GM06990 (cell line): ENCODE results near the gene SLC13A4.
"Not testable (repeated sequence)": the region's sequence is repeated elsewhere in the genome, so short reads cannot be mapped to it uniquely, and the experiment has no call there.

Source experiments
- DNase-seq: peaks from one replicate; pipeline ENCODE4 v3.0.0-alpha.2; 2011; ENCODE audit not compliant: insufficient read length; ENCODE audit errors: extremely low read depth
- H3K27me3 ChIP-seq: replicated peaks from 2 replicates; pipeline ENCODE4 v1.6.0; 2011; ENCODE audit warnings: low read length; ENCODE audit not compliant: control insufficient read depth, insufficient read depth
- H3K36me3 ChIP-seq: 2 replicates; pipeline ENCODE4 v1.5.1; 2011; ENCODE audit warnings: low read length; ENCODE audit not compliant: control insufficient read depth, insufficient read depth
- H3K4me3 ChIP-seq: replicated peaks from 2 replicates; pipeline ENCODE4 v1.5.1; 2011; ENCODE audit warnings: low read depth, mild to moderate bottlenecking, control low read depth, low read length
- CTCF ChIP-seq: IDR thresholded peaks from 2 replicates; pipeline ENCODE4 v1.5.1; 2011; ENCODE audit warnings: low read length, control low read depth, mild to moderate bottlenecking, inconsistent platforms; ENCODE audit not compliant: insufficient read depth, poor library complexity, severe bottlenecking

Gene SLC13A4

GRCh38 chr7:135669774-135670173 lies 58.2 kb downstream of the SLC13A4 start:
- no peak overlapping the region for H3K4me3 ChIP-seq
- DNase-seq = no peak
- TF ChIP-seq CTCF = no peak
- H3K36me3 ChIP-seq = no peaks in the 10 kb centered on the region
- no peaks in the 10 kb centered on the region for H3K27me3 ChIP-seq

- H3K4me3 ChIP-seq, H3K36me3 ChIP-seq, H3K27me3 ChIP-seq, DNase-seq: not testable (repeated sequence)
Observed at GRCh38 chr7:135668852-135669395, 59.1 kb downstream of the SLC13A4 start.

DNA sequence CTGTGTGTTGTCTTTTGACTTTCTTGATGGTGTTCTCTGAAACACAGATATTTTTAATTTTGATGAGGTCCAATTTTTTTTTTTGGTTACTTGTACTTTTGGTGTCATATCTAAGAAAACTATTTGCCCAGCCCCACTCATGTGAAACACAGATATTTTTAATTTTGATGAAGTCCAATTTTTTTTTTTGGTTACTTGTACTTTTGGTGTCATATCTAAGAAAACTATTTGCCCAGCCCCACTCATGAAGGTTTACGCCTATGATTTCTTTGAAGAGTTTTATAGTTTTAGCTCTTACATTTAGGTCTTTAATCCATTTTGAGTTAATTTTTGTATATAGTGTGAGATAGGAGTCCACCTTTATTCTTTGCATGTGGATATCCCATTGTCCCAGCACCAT lies 60.4 kb downstream of the SLC13A4 start:
- H3K36me3 ChIP-seq, H3K27me3 ChIP-seq, DNase-seq, H3K4me3 ChIP-seq: not testable (repeated sequence)

GRCh38 chr7:135666846-135667245 lies 61.1 kb downstream of the SLC13A4 start:
- Histone ChIP-seq H3K36me3 (no peaks in the 10 kb centered on the region), H3K4me3 (no peak overlapping the region), H3K27me3 (no peaks in the 10 kb centered on the region)
- DNase-seq = no peak
- TF ChIP-seq CTCF = no peak

DNA sequence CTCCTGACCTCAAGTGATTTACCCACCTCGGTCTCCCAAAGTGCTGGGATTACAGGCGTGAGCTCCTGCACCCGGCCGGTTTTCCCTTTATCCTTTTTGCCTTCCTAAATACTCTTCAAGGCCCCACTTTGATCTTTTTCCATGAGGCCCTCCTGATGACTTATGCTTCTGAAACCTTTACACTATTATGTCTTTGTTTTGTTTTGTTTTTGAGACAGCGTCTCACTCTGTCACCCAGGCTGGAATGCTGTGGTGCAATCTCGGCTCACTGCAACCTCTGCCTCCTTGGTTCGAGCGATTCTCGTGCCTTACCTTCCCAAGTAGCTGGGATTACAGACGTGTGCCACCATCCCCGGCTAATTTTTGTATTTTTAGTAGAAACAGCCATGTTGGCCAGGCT lies 61.8 kb downstream of the SLC13A4 start:
- TF ChIP-seq CTCF = no peak
- Histone ChIP-seq H3K4me3 (no peak overlapping the region), H3K36me3 (no peaks in the 10 kb centered on the region), H3K27me3 (no peaks in the 10 kb centered on the region)
- no peak for DNase-seq

GRCh38 chr7:135665042-135665441 lies 62.9 kb downstream of the SLC13A4 start:
- Histone ChIP-seq H3K36me3 (no peaks in the 10 kb centered on the region), H3K27me3 (no peaks in the 10 kb centered on the region), H3K4me3 (no peak overlapping the region)
- no peak for DNase-seq
- TF ChIP-seq CTCF = no peak

DNA sequence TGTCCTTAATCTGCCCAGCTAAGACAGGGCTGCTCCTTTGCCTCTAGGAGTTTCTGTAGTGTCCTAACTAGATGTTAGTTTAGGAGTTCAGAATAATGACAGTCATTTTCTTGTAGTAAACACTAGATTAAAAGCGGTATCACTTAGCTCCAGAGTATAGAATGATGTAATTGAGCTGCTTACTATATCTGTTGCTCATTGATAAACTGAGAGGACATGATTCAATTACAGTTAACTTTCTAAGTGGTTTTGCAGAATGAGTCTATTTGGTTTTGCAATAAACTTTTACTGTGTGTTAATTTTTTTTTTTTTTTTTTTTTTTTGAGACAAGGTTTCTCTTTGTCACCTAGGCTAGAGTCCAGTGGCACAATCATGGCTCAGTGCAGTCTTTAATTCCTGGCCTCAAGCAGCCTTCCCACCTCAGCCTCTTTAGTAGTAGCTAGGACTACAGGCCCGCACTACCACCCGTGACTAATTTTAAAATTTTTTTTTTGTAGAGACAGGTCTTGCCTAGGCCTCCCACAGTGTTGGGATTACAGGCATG lies 63.9 kb downstream of the SLC13A4 start:
- H3K27me3 ChIP-seq = no peaks in the 10 kb centered on the region
- H3K4me3 ChIP-seq = no peak overlapping the region
- no peaks in the 10 kb centered on the region for H3K36me3 ChIP-seq
- TF ChIP-seq CTCF = no peak
- no peak for DNase-seq
